Neutrophil (primary cell): Measurements from ENCODE around the gene PRDM5.

Source experiments
- H3K27ac ChIP-seq: fragments of 200-600 bp; sonication (generic); 2 replicates; pipeline ENCODE4 v1.5.1; 2016; ENCODE audit warnings: mild to moderate bottlenecking, moderate library complexity
- H3K27me3 ChIP-seq: fragments of 200-600 bp; sonication (generic); 2 replicates; pipeline ENCODE4 v1.6.0; 2016; ENCODE audit warnings: mild to moderate bottlenecking
- H3K36me3 ChIP-seq: fragments of 200-600 bp; sonication (generic); 2 replicates; pipeline ENCODE4 v1.5.1; 2017
- H3K4me1 ChIP-seq, 2 experiments: fragments of 200-600 bp in 1 of 2; sonication (generic) in 1 of 2; 1 replicate in 1 of 2; 2 replicates in 1 of 2; pipeline versions ENCODE4 v1.5.1 to v1.6.1; 2013 to 2016; ENCODE audit warnings: low read depth in 1 of 2, low read length in 1 of 2, mild to moderate bottlenecking in 1 of 2, moderate library complexity in 1 of 2; ENCODE audit not compliant: control insufficient read depth in 1 of 2, insufficient read depth in 1 of 2
- H3K4me3 ChIP-seq, 2 experiments: fragments of 200-600 bp in 1 of 2; sonication (generic) in 1 of 2; 1 replicate in 1 of 2; 2 replicates in 1 of 2; pipeline ENCODE4 v1.5.1; 2013 to 2016; ENCODE audit warnings: low read depth in 1 of 2, low read length in 1 of 2, mild to moderate bottlenecking in 1 of 2, moderate library complexity in 1 of 2
- H3K9me3 ChIP-seq: fragments of 200-600 bp; sonication (generic); 2 replicates; pipeline ENCODE4 v1.5.1; 2016
- CTCF ChIP-seq: fragments of 200-600 bp; sonication (generic); IDR thresholded peaks from 2 replicates; pipeline ENCODE4 v1.5.1; 2016; ENCODE audit warnings: antibody characterized with exemption

The PRDM5 gene

GRCh38 chr4:120830204-120830603 lies 92.3 kb downstream of the PRDM5 start:
- no peaks in the 10 kb centered on the region for H3K9me3 ChIP-seq
- H3K27ac ChIP-seq: no peak overlapping the region
- no peaks in the 10 kb centered on the region for H3K36me3 ChIP-seq
- H3K27me3 ChIP-seq: no peaks in the 10 kb centered on the region
- TF ChIP-seq CTCF: no peak
- no peak overlapping the region for H3K4me3 ChIP-seq
- no peaks in the 10 kb centered on the region for H3K4me1 ChIP-seq

- Histone ChIP-seq H3K4me1 (no peaks in the 10 kb centered on the region), H3K9me3 (no peaks in the 10 kb centered on the region), H3K36me3 (no peaks in the 10 kb centered on the region), H3K4me3 (no peak overlapping the region), H3K27ac (no peak overlapping the region), H3K27me3 (no peaks in the 10 kb centered on the region)
- TF ChIP-seq CTCF: no peak
Observed at GRCh38 chr4:120829113-120829831, 93.3 kb downstream of the PRDM5 start.

- no peak for TF ChIP-seq CTCF
- no peak overlapping the region for H3K27ac ChIP-seq
- H3K4me3 ChIP-seq: no peak overlapping the region
- H3K27me3 ChIP-seq: no peaks in the 10 kb centered on the region
- no peaks in the 10 kb centered on the region for H3K4me1 ChIP-seq
- no peaks in the 10 kb centered on the region for H3K36me3 ChIP-seq
- H3K9me3 ChIP-seq: no peaks in the 10 kb centered on the region
Observed at GRCh38 chr4:120826853-120827252, 95.7 kb downstream of the PRDM5 start.

- H3K27ac ChIP-seq: no peak overlapping the region
- TF ChIP-seq CTCF: no peak
- H3K9me3 ChIP-seq: no peaks in the 10 kb centered on the region
- no peaks in the 10 kb centered on the region for H3K4me1 ChIP-seq
- no peak overlapping the region for H3K4me3 ChIP-seq
- no peaks in the 10 kb centered on the region for H3K36me3 ChIP-seq
- no peaks in the 10 kb centered on the region for H3K27me3 ChIP-seq
Observed at GRCh38 chr4:120826449-120826848, 96.1 kb downstream of the PRDM5 start.

GRCh38 chr4:120824946-120825345 lies 97.6 kb downstream of the PRDM5 start:
- Histone ChIP-seq H3K9me3 (no peaks in the 10 kb centered on the region), H3K4me1 (peaks cover 0 to 6% of the 10 kb centered on the region in 2 experiments), H3K27me3 (no peaks in the 10 kb centered on the region), H3K27ac (no peak overlapping the region), H3K36me3 (no peaks in the 10 kb centered on the region), H3K4me3 (no peak overlapping the region)
- no peak for TF ChIP-seq CTCF
